CD4-positive, alpha-beta T cell (primary cell): ENCODE data around the gene TMEM132D. TPM values are rescaled to one million over a fixed set of nuclear protein-coding genes. Genes with fewer than 3 reads are reported as not detected.

ENCODE experiments used
- ATAC-seq: fragments of 200-7000 bp; cut with Tn5 transposase; one replicate; pipeline ENCODE4 v1.10.0; 2022; ENCODE audit warnings: mild to moderate bottlenecking; ENCODE audit not compliant: poor library complexity
- CTCF ChIA-PET: fragments of 350-600 bp; sonication (Branson Sonifier 250); formaldehyde crosslinking; loops from one replicate; lab custom pipeline; 2021; ENCODE audit warnings: antibody characterized with exemption, inconsistent platforms; lab: Charles Lee
- POLR2A ChIA-PET: fragments of 350-600 bp; sonication (Branson Sonifier 250); formaldehyde crosslinking; loops from one replicate; lab custom pipeline; 2021; ENCODE audit warnings: antibody characterized with exemption, inconsistent platforms; lab: Charles Lee
- DNase-seq, 14 experiments: peaks; one replicate each; pipeline ENCODE4 v3.0.0-alpha.2; 2013 to 2020; ENCODE audit warnings: mixed read lengths in 2 of 14
- H3K27ac ChIP-seq, 2 donors: one replicate each; pipeline versions ENCODE4 v1.5.1 to v1.7.0; 2013; ENCODE audit warnings: low read length in 2 of 2, low read depth in 1 of 2, mild to moderate bottlenecking in 1 of 2
- H3K27me3 ChIP-seq, 2 experiments: 1 replicate in 1 of 2; 2 replicates in 1 of 2; pipeline versions ENCODE4 v1.6.1 to v1.7.0; 2013; ENCODE audit warnings: low read length in 2 of 2, control low read depth in 1 of 2, mild to moderate bottlenecking in 1 of 2, moderate library complexity in 1 of 2; ENCODE audit not compliant: insufficient read depth in 2 of 2, control insufficient read depth in 1 of 2
- H3K36me3 ChIP-seq: one replicate; pipeline ENCODE4 v1.6.1; 2013; ENCODE audit warnings: low read length, control low read depth; ENCODE audit not compliant: insufficient read depth
- H3K4me1 ChIP-seq: one replicate; pipeline ENCODE4 v1.6.1; 2013; ENCODE audit warnings: low read length, control low read depth; ENCODE audit not compliant: insufficient read depth
- H3K4me3 ChIP-seq: one replicate; pipeline ENCODE4 v1.5.1; 2013; ENCODE audit warnings: mild to moderate bottlenecking, low read length, moderate library complexity
- H3K9me3 ChIP-seq, 2 experiments: 1 replicate in 1 of 2; 2 replicates in 1 of 2; pipeline versions ENCODE4 v1.6.1 to v1.7.0; 2013; ENCODE audit warnings: low read length in 2 of 2, mild to moderate bottlenecking in 2 of 2, control low read depth in 1 of 2, moderate library complexity in 1 of 2; ENCODE audit not compliant: control insufficient read depth in 1 of 2, insufficient read depth in 1 of 2
- H3K27ac Mint-ChIP-seq: one replicate; pipeline ENCODE4 v1.8.0; 2020; ENCODE audit warnings: mixed read lengths
- H3K27me3 Mint-ChIP-seq: one replicate; pipeline ENCODE4 v1.8.0; 2021; ENCODE audit warnings: mixed read lengths
- H3K36me3 Mint-ChIP-seq: one replicate; pipeline ENCODE4 v1.8.0; 2021; ENCODE audit warnings: low read depth, mixed read lengths
- H3K4me1 Mint-ChIP-seq: one replicate; pipeline ENCODE4 v1.8.0; 2021; ENCODE audit warnings: low read depth, mixed read lengths
- H3K4me3 Mint-ChIP-seq: one replicate; pipeline ENCODE4 v1.8.0; 2020; ENCODE audit warnings: mild to moderate bottlenecking, mixed read lengths
- H3K9me3 Mint-ChIP-seq: one replicate; pipeline ENCODE4 v1.8.0; 2020; ENCODE audit warnings: mixed read lengths
- intact Hi-C, 2 experiments: fragments of 100-400 bp; cut with DNase I in 1 of 2; cut with micrococcal nuclease in 1 of 2; formaldehyde crosslinking; loops; one replicate each; pipeline versions ENCODE4 v1.15.1 to v1.9.0; 2023 to 2025; cut with DNase I, micrococcal nuclease
- total RNA-seq, 174 experiments: library from RNA in 2 of 174; stranded (reverse) in 2 of 174; gene quantifications; one replicate each; pipeline ENCODE4 v1.2.3 and lab custom pipeline; 2021 to 2026
- TF ChIP-seq, protein P1 (sequence below): fragments of 200-600 bp; IDR thresholded peaks from one replicate; pipeline ENCODE4 v1.8.0; 2022; ENCODE audit warnings: antibody characterized with exemption, mild to moderate bottlenecking

TMEM132D gene
- total RNA-seq, 2 experiments from 2014 or later: not detected

DNA sequence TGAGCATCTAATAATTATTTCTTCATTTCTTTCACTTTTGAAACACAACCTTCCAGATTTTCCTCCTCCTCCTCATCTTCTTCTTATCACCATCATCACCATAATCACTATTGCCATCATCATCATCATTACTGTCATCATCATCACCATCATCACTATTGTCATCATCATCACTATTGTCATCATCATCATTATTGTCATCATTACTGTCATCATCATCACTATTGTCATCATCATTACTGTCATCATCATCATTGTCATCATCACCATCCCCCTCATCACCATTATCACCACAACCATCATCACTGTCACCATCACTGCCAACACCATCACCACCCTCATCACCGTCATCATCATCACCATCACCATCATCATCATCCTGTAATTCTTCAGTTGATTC, 400.0 kb downstream of the TMEM132D start:
- no peaks in the 10 kb centered on the region for H3K27me3 Mint-ChIP-seq
- H3K27ac Mint-ChIP-seq: no peak overlapping the region
- ChIA-PET CTCF (no interaction called here), POLR2A (no interaction called here)
- no peaks in the 10 kb centered on the region for H3K27me3 ChIP-seq
- intact Hi-C loops: no loop called here
- H3K36me3 ChIP-seq: no peaks in the 10 kb centered on the region
- no peaks in the 10 kb centered on the region for H3K4me1 Mint-ChIP-seq
- TF ChIP-seq, protein P1, sequence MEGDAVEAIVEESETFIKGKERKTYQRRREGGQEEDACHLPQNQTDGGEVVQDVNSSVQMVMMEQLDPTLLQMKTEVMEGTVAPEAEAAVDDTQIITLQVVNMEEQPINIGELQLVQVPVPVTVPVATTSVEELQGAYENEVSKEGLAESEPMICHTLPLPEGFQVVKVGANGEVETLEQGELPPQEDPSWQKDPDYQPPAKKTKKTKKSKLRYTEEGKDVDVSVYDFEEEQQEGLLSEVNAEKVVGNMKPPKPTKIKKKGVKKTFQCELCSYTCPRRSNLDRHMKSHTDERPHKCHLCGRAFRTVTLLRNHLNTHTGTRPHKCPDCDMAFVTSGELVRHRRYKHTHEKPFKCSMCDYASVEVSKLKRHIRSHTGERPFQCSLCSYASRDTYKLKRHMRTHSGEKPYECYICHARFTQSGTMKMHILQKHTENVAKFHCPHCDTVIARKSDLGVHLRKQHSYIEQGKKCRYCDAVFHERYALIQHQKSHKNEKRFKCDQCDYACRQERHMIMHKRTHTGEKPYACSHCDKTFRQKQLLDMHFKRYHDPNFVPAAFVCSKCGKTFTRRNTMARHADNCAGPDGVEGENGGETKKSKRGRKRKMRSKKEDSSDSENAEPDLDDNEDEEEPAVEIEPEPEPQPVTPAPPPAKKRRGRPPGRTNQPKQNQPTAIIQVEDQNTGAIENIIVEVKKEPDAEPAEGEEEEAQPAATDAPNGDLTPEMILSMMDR: no peak
- no peak overlapping the region for H3K27ac ChIP-seq
- H3K4me3 Mint-ChIP-seq: no peak overlapping the region
- no peaks in the 10 kb centered on the region for H3K9me3 Mint-ChIP-seq
- no peaks in the 10 kb centered on the region for H3K4me1 ChIP-seq
- peaks cover 0 to 9% of the 10 kb centered on the region in 2 experiments for H3K9me3 ChIP-seq
- no peaks in the 10 kb centered on the region for H3K36me3 Mint-ChIP-seq
- DNase-seq (no peak), ATAC-seq (no peak)
- no peak overlapping the region for H3K4me3 ChIP-seq

DNA sequence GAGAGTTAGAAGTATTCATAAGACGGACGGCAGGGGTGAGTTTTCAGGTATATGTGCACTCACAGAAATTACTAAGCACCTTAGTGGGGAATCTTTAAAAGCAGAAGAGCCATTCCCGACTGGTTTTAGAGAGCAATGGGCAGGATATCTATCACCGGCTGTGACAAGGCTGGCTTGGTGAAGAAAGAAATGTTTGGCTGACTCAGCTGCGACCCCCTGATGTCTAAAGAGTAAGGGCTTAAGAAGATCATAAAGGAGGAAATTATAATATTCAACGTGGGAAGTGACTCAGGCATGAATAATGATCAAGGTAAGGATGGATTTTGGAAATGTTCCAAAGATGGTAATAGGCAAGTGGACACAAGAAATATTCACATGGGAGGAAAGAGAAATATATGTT, 407.6 kb downstream of the TMEM132D start:
- CTCF ChIA-PET: no interaction called here
- POLR2A ChIA-PET: no interaction called here
- no peaks in the 10 kb centered on the region for H3K36me3 Mint-ChIP-seq

GRCh38 chr12:129494766-129495165, 409.1 kb downstream of the TMEM132D start:
- Mint-ChIP-seq H3K9me3 (peaks cover 3% of the 10 kb centered on the region), H3K4me1 (no peaks in the 10 kb centered on the region), H3K27ac (no peak overlapping the region), H3K36me3 (no peaks in the 10 kb centered on the region), H3K4me3 (no peak overlapping the region), H3K27me3 (no peaks in the 10 kb centered on the region)
- Histone ChIP-seq H3K9me3 (peaks cover 0 to 6% of the 10 kb centered on the region in 2 experiments), H3K4me1 (no peaks in the 10 kb centered on the region), H3K27ac (no peak overlapping the region), H3K36me3 (no peaks in the 10 kb centered on the region), H3K4me3 (no peak overlapping the region), H3K27me3 (no peaks in the 10 kb centered on the region)
- TF ChIP-seq, protein P1: no peak
- ChIA-PET CTCF (no interaction called here), POLR2A (no interaction called here)
- DNase-seq: no peak
- no peak for ATAC-seq
- intact Hi-C loops: no loop called here

More for the DNA sequence above, 407.6 kb downstream of the TMEM132D start:
- Mint-ChIP-seq H3K4me1 (no peaks in the 10 kb centered on the region), H3K27me3 (no peaks in the 10 kb centered on the region), H3K4me3 (no peak overlapping the region), H3K27ac (no peak overlapping the region), H3K9me3 (no peaks in the 10 kb centered on the region)
- no peak overlapping the region for H3K4me3 ChIP-seq
- intact Hi-C loops: no loop called here
- DNase-seq (no peak), ATAC-seq (no peak)
- no peaks in the 10 kb centered on the region for H3K27me3 ChIP-seq
- no peak overlapping the region for H3K27ac ChIP-seq
- TF ChIP-seq, protein P1: no peak
- H3K36me3 ChIP-seq: no peaks in the 10 kb centered on the region
- no peaks in the 10 kb centered on the region for H3K4me1 ChIP-seq
- peaks cover 0 to 3% of the 10 kb centered on the region in 2 experiments for H3K9me3 ChIP-seq
